ENCODE measurements around the gene PHTF2.
"Not testable (repeated sequence)": the region's sequence is repeated elsewhere in the genome, so short reads cannot be mapped to it uniquely, and the experiment has no call there.

PHTF2 gene

GRCh38 chr7:77831953-77832352 is 33.4 kb downstream of the PHTF2 start:
- no peak for DNase-seq

- DNase-seq, result no peak
These were observed 34.6 kb downstream of the PHTF2 start for GRCh38 chr7:77833136-77833535.

- DNase-seq, result not testable (repeated sequence)
These were observed 37.9 kb downstream of the PHTF2 start for GRCh38 chr7:77836425-77836824.

- peak; percentile 45 for DNase-seq
These were observed 38.7 kb downstream of the PHTF2 start for GRCh38 chr7:77837275-77837674.

- no peak for DNase-seq
These were observed 39.4 kb downstream of the PHTF2 start for GRCh38 chr7:77837966-77838365.

- peak; percentile 86 for DNase-seq
These were observed 40.4 kb downstream of the PHTF2 start for GRCh38 chr7:77838929-77839491.

GRCh38 chr7:77839919-77840318 is 41.3 kb downstream of the PHTF2 start:
- DNase-seq, result no peak

GRCh38 chr7:77843194-77843593 is 44.6 kb downstream of the PHTF2 start:
- DNase-seq, result no peak

- no peak for DNase-seq
These were observed 47.9 kb downstream of the PHTF2 start for GRCh38 chr7:77846317-77847092.

- DNase-seq, result no peak
These were observed 57.0 kb downstream of the PHTF2 start for GRCh38 chr7:77855371-77856083.

- DNase-seq, result no peak
These were observed 59.7 kb downstream of the PHTF2 start for GRCh38 chr7:77858278-77858677.

- DNase-seq, result no peak
These were observed 60.8 kb downstream of the PHTF2 start for GRCh38 chr7:77859343-77859742.

- DNase-seq, result peak; percentile 40
These were observed 64.1 kb downstream of the PHTF2 start for GRCh38 chr7:77862691-77863090.

GRCh38 chr7:77863860-77864259 is 65.3 kb downstream of the PHTF2 start:
- DNase-seq, result no peak

GRCh38 chr7:77866370-77866769 is 67.8 kb downstream of the PHTF2 start:
- DNase-seq, result no peak

GRCh38 chr7:77866786-77867536 is 68.4 kb downstream of the PHTF2 start:
- no peak for DNase-seq

- no peak for DNase-seq
These were observed 68.9 kb downstream of the PHTF2 start for GRCh38 chr7:77867537-77867865.

GRCh38 chr7:77872256-77872655 is 73.7 kb downstream of the PHTF2 start:
- DNase-seq, result not testable (repeated sequence)

GRCh38 chr7:77873416-77874327 is 75.1 kb downstream of the PHTF2 start:
- not testable (repeated sequence) for DNase-seq

GRCh38 chr7:77877791-77878190 is 79.2 kb downstream of the PHTF2 start:
- DNase-seq, result no peak

GRCh38 chr7:77878500-77878899 is 79.9 kb downstream of the PHTF2 start:
- DNase-seq, result no peak

GRCh38 chr7:77879272-77879671 is 80.7 kb downstream of the PHTF2 start:
- no peak for DNase-seq

Measured in NCI-H526 treated with DMSO at 0.1 percent for 48 hours (cell line).